Colonic mucosa (tissue), 4 donors: Measurements from ENCODE around the gene ASTN2. TPM values are rescaled to one million over a fixed set of nuclear protein-coding genes. Genes with fewer than 3 reads are reported as not detected.

Experiments used
- DNase-seq: peaks from one replicate; pipeline ENCODE4 v3.0.0-alpha.2; 2020
- H3K27ac ChIP-seq: fragments of 200-600 bp; one replicate; pipeline ENCODE4 v1.8.0; 2021
- H3K27me3 ChIP-seq: fragments of 200-600 bp; one replicate; pipeline ENCODE4 v1.8.0; 2021
- H3K36me3 ChIP-seq: fragments of 200-600 bp; one replicate; pipeline ENCODE4 v1.8.0; 2021
- H3K4me1 ChIP-seq: fragments of 200-600 bp; one replicate; pipeline ENCODE4 v1.8.0; 2021; ENCODE audit warnings: mild to moderate bottlenecking
- H3K4me3 ChIP-seq: fragments of 200-600 bp; one replicate; pipeline ENCODE4 v1.8.0; 2021
- H3K9ac ChIP-seq, 2 donors: one replicate each; pipeline ENCODE4 v1.7.0; 2013; ENCODE audit warnings: control low read depth in 2 of 2, low read depth in 2 of 2, low read length in 2 of 2
- H3K9me3 ChIP-seq: fragments of 200-600 bp; one replicate; pipeline ENCODE4 v1.8.0; 2021
- CTCF ChIP-seq: fragments of 200-600 bp; IDR thresholded peaks from one replicate; pipeline ENCODE4 v1.8.0; 2022; ENCODE audit warnings: antibody characterized with exemption, mild to moderate bottlenecking
- intact Hi-C: fragments of 100-400 bp; cut with DNase I; formaldehyde crosslinking; loops from one replicate; pipeline ENCODE4 v1.14.1; 2022
- total RNA-seq, 2 donors: library from RNA; stranded (reverse); fragmentation: NEBNext Ultra II Directional in 1 of 2; extraction: Animal tissue kit (Norgen Biotek cat#: 25700) in 1 of 2; gene quantifications; one replicate each; pipeline ENCODE4 v1.2.1, GENCODE V29; 2021
- donor health status: healthy.
- donor health status: DM: no; HTN: no; CAD: no.
- donor health status: DM: no; HTN: no; CAD: no.

The ASTN2 gene
- total RNA-seq, 2 donors from 2014 or later = 2.5 to 6.1 TPM

- no peak overlapping the region for H3K4me3 ChIP-seq
- H3K9me3 ChIP-seq = no peaks in the 10 kb centered on the region
- no peaks in the 10 kb centered on the region for H3K27me3 ChIP-seq
- intact Hi-C loops = no loop called here
- no peak for DNase-seq
- no peaks in the 10 kb centered on the region for H3K36me3 ChIP-seq
- TF ChIP-seq CTCF = no peak
- H3K4me1 ChIP-seq = no peaks in the 10 kb centered on the region
- H3K27ac ChIP-seq = no peak overlapping the region
- H3K9ac ChIP-seq = no peak overlapping the region
Measured at GRCh38 chr9:116506685-116507084, 908.2 kb downstream of the ASTN2 start.

GRCh38 chr9:116504893-116505480, 909.9 kb downstream of the ASTN2 start:
- intact Hi-C loops = no loop called here
- no peak overlapping the region for H3K27ac ChIP-seq
- no peak for DNase-seq
- H3K27me3 ChIP-seq = no peaks in the 10 kb centered on the region
- no peak overlapping the region for H3K9ac ChIP-seq
- H3K4me3 ChIP-seq = no peak overlapping the region
- H3K4me1 ChIP-seq = no peaks in the 10 kb centered on the region
- H3K36me3 ChIP-seq = no peaks in the 10 kb centered on the region
- no peaks in the 10 kb centered on the region for H3K9me3 ChIP-seq
- no peak for TF ChIP-seq CTCF

- TF ChIP-seq CTCF = no peak
- no peak for DNase-seq
- Histone ChIP-seq H3K9me3 (no peaks in the 10 kb centered on the region), H3K4me3 (no peak overlapping the region), H3K27ac (no peak overlapping the region), H3K36me3 (no peaks in the 10 kb centered on the region), H3K27me3 (no peaks in the 10 kb centered on the region), H3K9ac (no peak overlapping the region), H3K4me1 (no peaks in the 10 kb centered on the region)
- intact Hi-C loops = no loop called here
Measured at GRCh38 chr9:116504081-116504480, 910.8 kb downstream of the ASTN2 start.

GRCh38 chr9:116502746-116503145, 912.1 kb downstream of the ASTN2 start:
- intact Hi-C loops = no loop called here
- no peaks in the 10 kb centered on the region for H3K9me3 ChIP-seq
- no peak overlapping the region for H3K4me3 ChIP-seq
- no peaks in the 10 kb centered on the region for H3K4me1 ChIP-seq
- no peak for DNase-seq
- TF ChIP-seq CTCF = no peak
- no peaks in the 10 kb centered on the region for H3K27me3 ChIP-seq
- H3K9ac ChIP-seq = no peak overlapping the region
- no peak overlapping the region for H3K27ac ChIP-seq
- no peaks in the 10 kb centered on the region for H3K36me3 ChIP-seq

- no peak for TF ChIP-seq CTCF
Measured at GRCh38 chr9:116501871-116502270, 913.0 kb downstream of the ASTN2 start.

More at GRCh38 chr9:116501871-116502270, 913.0 kb downstream of the ASTN2 start:
- H3K27me3 ChIP-seq = no peaks in the 10 kb centered on the region
- no peak overlapping the region for H3K9ac ChIP-seq
- no peaks in the 10 kb centered on the region for H3K4me1 ChIP-seq
- H3K27ac ChIP-seq = no peak overlapping the region
- DNase-seq = no peak
- H3K36me3 ChIP-seq = no peaks in the 10 kb centered on the region
- intact Hi-C loops = no loop called here
- no peak overlapping the region for H3K4me3 ChIP-seq
- H3K9me3 ChIP-seq = no peaks in the 10 kb centered on the region
